ENCODE measurements around the gene ARL6IP1. TPM values are rescaled to one million over a fixed set of nuclear protein-coding genes. Genes with fewer than 3 reads are reported as not detected.

ARL6IP1 gene
- polyA plus RNA-seq, 2 of the 4 experiments (the other 2 are of a cell fraction), result 459 to 479 TPM

DNA sequence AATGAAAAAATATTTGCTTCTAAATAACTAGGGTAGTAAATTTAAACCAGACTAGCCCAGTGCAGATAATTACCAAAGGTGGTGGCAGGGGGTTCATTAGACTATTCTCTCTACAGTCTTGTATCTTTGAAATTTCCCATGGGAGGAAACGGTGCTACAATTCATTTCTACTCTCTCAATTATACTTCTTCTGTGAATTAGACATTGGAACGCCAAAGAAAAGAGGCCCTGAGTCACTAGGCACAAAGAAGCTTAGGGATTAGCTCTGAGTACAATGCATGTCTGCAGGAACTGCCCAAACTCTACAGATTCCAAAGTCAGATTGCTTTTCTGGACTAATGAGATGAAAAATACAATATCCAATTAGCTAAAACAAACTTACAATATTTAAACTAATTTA lies 30.7 kb upstream of the ARL6IP1 start:
- FAIRE-seq (no peak), ATAC-seq (no peak), DNase-seq (ENCODE audit: low read depth in 1 of 2, low spot score in 1 of 2) (no peak)
- ChIA-PET CTCF (interaction anchor here (1.3 to 1.5 kb wide), 2 partner anchors 16 to 31 kb away, joined by 4 read pairs; partner anchors contain the start of gene ARL6IP1), POLR2A (interaction anchor here (1.5 kb wide), 1 partner anchor 30 kb away, joined by 5 read pairs; the partner anchor contains the start of gene ARL6IP1)
- WGBS (ENCODE audit: missing lambda C conversion rate), result 86% methylated on average over 2 of the region's 2 CpGs
- no peak overlapping the region for H3K4me3 ChIP-seq
- H3K4me1 ChIP-seq, result no peaks in the 10 kb centered on the region
- no peak overlapping the region for H3K27ac ChIP-seq
- no peaks in the 10 kb centered on the region for H3K9me3 ChIP-seq
- no peak overlapping the region for H3K4me2 ChIP-seq
- no peak for TF ChIP-seq SMC3 (IDR thresholded peaks at IDR 0.05)
- no peak for TF ChIP-seq MAZ (IDR thresholded peaks at IDR 0.05; ENCODE audit: borderline replicate concordance, low read depth, low read length)
- TF ChIP-seq, protein P1, sequence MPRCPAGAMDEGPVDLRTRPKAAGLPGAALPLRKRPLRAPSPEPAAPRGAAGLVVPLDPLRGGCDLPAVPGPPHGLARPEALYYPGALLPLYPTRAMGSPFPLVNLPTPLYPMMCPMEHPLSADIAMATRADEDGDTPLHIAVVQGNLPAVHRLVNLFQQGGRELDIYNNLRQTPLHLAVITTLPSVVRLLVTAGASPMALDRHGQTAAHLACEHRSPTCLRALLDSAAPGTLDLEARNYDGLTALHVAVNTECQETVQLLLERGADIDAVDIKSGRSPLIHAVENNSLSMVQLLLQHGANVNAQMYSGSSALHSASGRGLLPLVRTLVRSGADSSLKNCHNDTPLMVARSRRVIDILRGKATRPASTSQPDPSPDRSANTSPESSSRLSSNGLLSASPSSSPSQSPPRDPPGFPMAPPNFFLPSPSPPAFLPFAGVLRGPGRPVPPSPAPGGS (IDR thresholded peaks at IDR 0.05), result no peak
- TF ChIP-seq HOXB5 (CRISPR knock-in tag; IDR thresholded peaks at IDR 0.05), result no peak
- no peak for TF ChIP-seq ATOH8 (CRISPR knock-in tag; IDR thresholded peaks at IDR 0.05; ENCODE audit: low read depth)

DNA sequence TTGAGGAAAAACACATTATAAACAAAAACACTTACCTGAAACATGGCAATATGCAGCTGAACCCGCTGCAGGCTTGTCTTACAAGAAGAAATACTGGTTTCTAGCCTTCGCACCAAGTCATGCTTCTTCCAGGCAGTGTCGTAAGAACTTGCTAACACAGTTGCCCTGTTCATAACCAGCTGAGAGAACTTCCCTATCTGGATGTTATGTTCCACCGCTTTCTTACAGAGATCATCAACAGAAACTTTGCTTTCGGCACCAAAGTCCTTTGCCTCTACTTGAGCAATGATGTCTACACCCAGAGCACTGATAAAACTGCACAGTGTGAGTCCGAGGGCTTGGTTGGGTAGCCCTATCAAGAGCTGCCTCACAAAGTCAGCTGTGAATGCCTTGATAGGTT lies 27.9 kb upstream of the ARL6IP1 start:
- TF ChIP-seq CHD2 (IDR thresholded peaks at IDR 0.05; ENCODE audit: low read length, partially characterized antibody) (no peak), EP300 (IDR thresholded peaks at IDR 0.05) (no peak), HOXB13 (CRISPR knock-in tag; IDR thresholded peaks at IDR 0.05; ENCODE audit: low read depth) (no peak), USF2 (IDR thresholded peaks at IDR 0.05) (no peak), HES2 (IDR thresholded peaks at IDR 0.05) (no peak), CEBPB (IDR thresholded peaks at IDR 0.05) (no peak), MAZ (IDR thresholded peaks at IDR 0.05; ENCODE audit: borderline replicate concordance, low read depth, low read length) (no peak), E2F6 (IDR thresholded peaks at IDR 0.05; ENCODE audit: borderline replicate concordance, low read depth) (no peak), HOXA7 (CRISPR knock-in tag; IDR thresholded peaks at IDR 0.05) (no peak), FOSB (CRISPR knock-in tag; IDR thresholded peaks at IDR 0.05) (no peak), KDM1A (IDR thresholded peaks at IDR 0.05; ENCODE audit: low read depth) (no peak), ZC3H11A (IDR thresholded peaks at IDR 0.05) (no peak)
- no peak overlapping the region for H3K27ac ChIP-seq
- no peak overlapping the region for H3K4me2 ChIP-seq
- no peak overlapping the region for H3K4me3 ChIP-seq
- ATAC-seq (no peak), DNase-seq (ENCODE audit: low read depth in 1 of 2, low spot score in 1 of 2) (no peak), FAIRE-seq (no peak)
- ChIA-PET POLR2A (interaction anchor here (0.5 to 2.0 kb wide), 2 partner anchors 28 to 221 kb away, joined by 4 to 8 read pairs; partner anchors contain the start of gene ARL6IP1), CTCF (interaction anchor here (1.3 to 1.8 kb wide), 2 partner anchors 11 to 28 kb away, joined by 3 to 11 read pairs; partner anchors contain the start of gene ARL6IP1)
- no peaks in the 10 kb centered on the region for H3K4me1 ChIP-seq
- no peaks in the 10 kb centered on the region for H3K9me3 ChIP-seq
- WGBS (ENCODE audit: missing lambda C conversion rate), result 94% methylated on average over 6 of the region's 6 CpGs

GRCh38 chr16:18827890-18828289 lies 26.5 kb upstream of the ARL6IP1 start:
- Histone ChIP-seq H3K4me3 (no peak overlapping the region), H3K9me3 (no peaks in the 10 kb centered on the region), H3K4me1 (no peaks in the 10 kb centered on the region), H3K4me2 (no peak overlapping the region), H3K27ac (no peak overlapping the region)
- ChIA-PET POLR2A (no interaction called here), CTCF (interaction anchor here (1.1 kb wide), 1 partner anchor 12 kb away, joined by 3 read pairs; no protein-coding TSS in a partner anchor)
- 90% methylated on average over 4 of the region's 4 CpGs for WGBS (ENCODE audit: missing lambda C conversion rate)
- FAIRE-seq (no peak), DNase-seq (ENCODE audit: low read depth in 1 of 2, low spot score in 1 of 2) (no peak), ATAC-seq (no peak)
- no peak for TF ChIP-seq FOSB (CRISPR knock-in tag; IDR thresholded peaks at IDR 0.05)
- TF ChIP-seq TFCP2L1 (CRISPR knock-in tag; IDR thresholded peaks at IDR 0.05), result no peak
- no peak for TF ChIP-seq MYC (IDR thresholded peaks at IDR 0.05; ENCODE audit: borderline replicate concordance, low read length)
- TF ChIP-seq FOXS1 (CRISPR knock-in tag; IDR thresholded peaks at IDR 0.05), result no peak
- no peak for TF ChIP-seq CHD2 (IDR thresholded peaks at IDR 0.05; ENCODE audit: low read length, partially characterized antibody)
- TF ChIP-seq HES2 (IDR thresholded peaks at IDR 0.05), result no peak
- TF ChIP-seq CBX8 (IDR thresholded peaks at IDR 0.05), result no peak
- TF ChIP-seq ELK1 (IDR thresholded peaks at IDR 0.05; ENCODE audit: low read depth, low read length), result no peak
- no peak for TF ChIP-seq KDM5A (IDR thresholded peaks at IDR 0.05)
